Brain microvascular endothelial cell (primary cell): ENCODE data around the gene AP4E1.
A peak's percentile ranks its signal among the peaks of the same experiment; 100 is the strongest.

Source experiments
- DNase-seq: peaks from one replicate; pipeline ENCODE4 v3.0.0-alpha.2; 2020
- H3K27ac ChIP-seq: fragments of 250-450 bp; sonication (Bioruptor Pico); 2 replicates; pipeline ENCODE4 v1.5.1; 2020; ENCODE audit warnings: mild to moderate bottlenecking, moderate library complexity
- H3K27me3 ChIP-seq: fragments of 250-450 bp; sonication (Bioruptor Pico); replicated peaks from 2 replicates; pipeline ENCODE4 v1.5.1; 2020; ENCODE audit warnings: mild to moderate bottlenecking
- H3K36me3 ChIP-seq: fragments of 250-450 bp; sonication (Bioruptor Pico); replicated peaks from 2 replicates; pipeline ENCODE4 v1.5.1; 2020; ENCODE audit warnings: mild to moderate bottlenecking
- H3K4me3 ChIP-seq: 2 replicates; pipeline ENCODE4 v1.5.1; 2011; ENCODE audit warnings: low read depth, mild to moderate bottlenecking, control low read depth, low read length, moderate library complexity
- CTCF ChIP-seq: IDR thresholded peaks from 2 replicates; pipeline ENCODE4 v1.5.1; 2011; ENCODE audit warnings: low read depth, mild to moderate bottlenecking, moderate library complexity, low read length, control low read depth, inconsistent platforms; ENCODE audit errors: missing control alignments
- in situ Hi-C: cut with HindIII; loops from 2 replicates; pipeline ENCODE4 v1.10.0; 2017; ENCODE audit warnings: low sequenced_read_pairs, low pct_ligation_motif_present

Gene AP4E1

GRCh38 chr15:50879016-50879617, 29.4 kb upstream of the AP4E1 start:
- Histone ChIP-seq H3K4me3 (no peak overlapping the region), H3K36me3 (no peaks in the 10 kb centered on the region), H3K27ac (no peak overlapping the region), H3K27me3 (no peaks in the 10 kb centered on the region)
- no peak for DNase-seq
- in situ Hi-C loops: no loop called here
- no peak for TF ChIP-seq CTCF

DNA sequence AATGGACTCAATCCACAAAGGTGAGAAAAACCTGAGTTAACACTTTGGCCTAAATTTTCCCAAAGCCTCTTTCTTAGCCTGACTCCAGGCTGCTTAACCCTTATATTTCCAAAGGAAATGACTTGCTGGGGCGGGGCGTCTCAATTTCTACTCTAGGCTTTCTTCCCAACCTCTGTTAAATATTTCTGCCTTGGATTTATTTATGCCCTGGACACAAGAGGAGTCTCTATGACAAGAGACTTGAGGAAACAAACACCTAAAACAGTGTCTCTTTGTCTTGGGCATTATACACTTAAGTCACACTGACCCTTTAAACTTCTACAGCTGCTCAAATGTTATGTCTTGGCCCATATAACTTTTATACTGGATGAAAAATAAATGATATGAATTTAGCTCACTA, 28.3 kb upstream of the AP4E1 start:
- DNase-seq: no peak
- H3K27ac ChIP-seq: peak overlapping the region; percentile 39
- in situ Hi-C loops: no loop called here

DNA sequence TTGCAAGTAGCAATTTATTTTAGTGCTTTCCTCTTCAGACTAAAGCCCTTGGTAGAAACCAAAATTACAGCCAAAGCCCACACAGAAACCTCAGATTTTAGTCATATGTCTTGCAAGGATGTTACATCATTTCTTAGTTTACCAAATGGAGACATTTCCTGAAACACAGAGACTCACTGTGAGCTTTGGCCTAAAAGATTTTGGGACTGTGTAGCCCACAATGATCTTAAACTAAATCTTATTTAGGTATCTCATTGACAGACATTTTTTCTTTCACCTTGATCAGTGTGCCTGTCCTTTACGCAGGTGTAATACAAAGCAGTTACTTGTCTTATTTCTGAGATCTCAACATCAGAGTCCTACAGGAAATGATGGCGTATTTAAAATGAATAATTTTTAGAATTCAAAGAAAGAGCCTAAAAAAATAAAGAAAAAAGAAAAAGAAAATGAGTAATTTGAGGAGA, 27.8 kb upstream of the AP4E1 start:
- in situ Hi-C loops: no loop called here
- Histone ChIP-seq H3K36me3 (no peaks in the 10 kb centered on the region), H3K27me3 (no peaks in the 10 kb centered on the region), H3K27ac (peak overlapping the region; percentile 39), H3K4me3 (no peak overlapping the region)
- DNase-seq: no peak
- TF ChIP-seq CTCF: no peak

More for the DNA sequence above, 28.3 kb upstream of the AP4E1 start:
- TF ChIP-seq CTCF: no peak
- Histone ChIP-seq H3K36me3 (no peaks in the 10 kb centered on the region), H3K27me3 (no peaks in the 10 kb centered on the region), H3K4me3 (no peak overlapping the region)

- no peaks in the 10 kb centered on the region for H3K36me3 ChIP-seq
- H3K27me3 ChIP-seq: no peaks in the 10 kb centered on the region
- no peak overlapping the region for H3K27ac ChIP-seq
- no peak for TF ChIP-seq CTCF
- H3K4me3 ChIP-seq: no peak overlapping the region
- in situ Hi-C loops: no loop called here
- no peak for DNase-seq
These were observed 27.1 kb upstream of the AP4E1 start for GRCh38 chr15:50881121-50882048.

DNA sequence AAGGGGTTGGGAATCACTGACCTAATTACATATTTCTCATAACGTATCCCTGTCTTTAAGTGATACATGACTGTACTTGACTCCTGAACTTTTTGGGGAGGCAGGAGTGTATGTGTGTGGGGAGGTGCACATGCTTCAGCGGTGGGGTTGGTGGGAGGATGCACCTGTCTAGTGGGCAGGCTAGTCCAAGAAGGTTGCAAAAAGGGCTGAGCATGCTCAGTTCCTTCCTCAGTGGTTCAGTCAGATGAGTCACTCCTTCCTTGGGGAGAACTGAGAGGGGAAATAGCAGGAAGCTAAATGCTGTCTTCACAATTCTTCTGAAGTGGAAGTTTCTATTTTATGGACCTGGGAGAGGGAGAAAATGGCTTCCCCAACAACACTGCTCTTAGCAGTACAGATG, 24.6 kb upstream of the AP4E1 start:
- Histone ChIP-seq H3K27ac (peak overlapping the region; percentile 95), H3K4me3 (no peak overlapping the region)

More for the DNA sequence above, 24.6 kb upstream of the AP4E1 start:
- DNase-seq: peak; percentile 37
- TF ChIP-seq CTCF: no peak
- H3K27me3 ChIP-seq: no peaks in the 10 kb centered on the region
- H3K36me3 ChIP-seq: no peaks in the 10 kb centered on the region
- in situ Hi-C loops: no loop called here
